ENCODE data around the gene HSPA1L. TPM values are rescaled to one million over a fixed set of nuclear protein-coding genes. Genes with fewer than 3 reads are reported as not detected.
A peak's percentile ranks its signal among the peaks of the same experiment; 100 is the strongest.

The HSPA1L gene
- total and polyA plus RNA-seq, 2 donors (not counting 3 experiments of a cell fraction or from before 2014, with no cell fraction given): 0.32 to 0.77 TPM

DNA sequence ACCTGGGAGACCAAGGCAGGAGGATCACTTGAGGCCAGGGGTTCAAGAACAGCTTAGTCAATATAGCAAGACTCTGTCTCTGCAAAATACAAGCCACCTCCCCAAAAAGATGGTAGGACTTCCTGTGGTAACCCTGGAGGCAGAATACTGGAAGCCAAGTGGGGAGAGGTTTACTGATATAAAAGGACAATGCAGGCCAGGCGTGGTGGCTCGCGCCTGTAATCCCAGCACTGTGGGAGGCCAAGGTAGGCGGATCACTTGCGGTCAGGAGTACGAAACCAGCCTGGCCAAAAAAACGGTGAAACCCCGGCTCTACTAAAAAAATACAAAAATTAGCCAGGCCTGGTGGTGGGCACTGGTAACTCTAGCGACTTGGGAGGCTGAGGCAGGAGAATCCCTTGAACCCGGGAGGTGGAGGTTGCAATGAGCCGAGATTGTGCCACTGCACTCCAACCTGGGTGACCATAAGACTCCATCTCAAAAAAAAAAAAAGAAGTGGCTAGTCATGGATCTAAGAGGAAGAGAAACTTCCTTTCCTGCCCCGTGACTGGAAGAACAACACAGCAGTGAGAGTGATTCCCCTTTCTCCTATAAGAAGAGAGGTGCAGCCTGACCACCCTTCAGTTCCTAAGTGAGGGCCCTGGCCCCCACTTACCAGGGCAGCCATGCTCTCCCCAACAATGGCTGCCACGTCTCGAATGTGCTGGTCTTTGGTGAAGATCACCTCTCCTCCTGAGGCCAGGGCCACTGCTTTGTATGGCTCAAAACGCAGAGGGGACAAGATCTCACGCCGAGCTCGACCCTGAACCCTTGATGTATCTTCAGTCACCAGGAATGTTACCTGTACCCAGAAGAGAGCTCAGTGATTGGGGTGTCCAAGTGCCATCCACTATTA is 46.5 kb downstream of the HSPA1L start:
- Histone ChIP-seq H3K4me3 (replicated peaks in 1 of 3; ENCODE audit: insufficient read depth in 1 of 3, low read depth in 1 of 3, low read length in 3 of 3) (no peak overlapping the region), H3K4me2 (ENCODE audit: insufficient read depth, low read length) (no peak overlapping the region), H2AFZ (ENCODE audit: low read depth, low read length) (peak overlapping the region; percentile 49), H4K20me1 (replicated peaks; ENCODE audit: control insufficient read depth, extremely low read depth, insufficient read depth, low read length) (no peaks in the 10 kb centered on the region), H3K9me3 (replicated peaks; ENCODE audit: control insufficient read depth, insufficient read depth, low read length) (no peaks in the 10 kb centered on the region), H3K36me3 (ENCODE audit: control insufficient read depth in 2 of 2, extremely low read depth in 1 of 2, insufficient read depth in 2 of 2, low read length in 2 of 2) (no peaks in the 10 kb centered on the region), H3K27me3 (ENCODE audit: control insufficient read depth in 2 of 2, insufficient read depth in 2 of 2, low read length in 2 of 2) (no peaks in the 10 kb centered on the region), H3K9me1 (replicated peaks; ENCODE audit: control insufficient read depth, extremely low read depth, insufficient read depth, low read length) (no peaks in the 10 kb centered on the region), H3K27ac (ENCODE audit: insufficient read depth, low read depth, low read length) (no peak overlapping the region), H3K4me1 (ENCODE audit: control insufficient read depth, extremely low read depth, insufficient read depth, low read length) (no peaks in the 10 kb centered on the region), H3K9ac (replicated peaks; ENCODE audit: extremely low read depth, insufficient read depth, low read length) (no peak overlapping the region), H3K79me2 (ENCODE audit: control insufficient read depth, insufficient read depth, low read length) (no peaks in the 10 kb centered on the region)
- DNase-seq (ENCODE audit: low read depth, low spot score) (no peak), FAIRE-seq (no peak)
- POLR2A ChIA-PET: interaction anchor here (1.2 kb wide), 1 partner anchor 47 kb away, joined by 3 read pairs; the partner anchor contains the start of genes HSPA1A and HSPA1L
- BruUV-seq (replicated peaks): no TSS peak
- intact Hi-C loops (cut with micrococcal nuclease) (loop anchor here (1.0 kb wide), 3 partner anchors 30 to 88 kb away; partner anchors contain the start of gene DDAH2), dilution Hi-C loops (cut with MboI; ENCODE audit: extremely low pct_ligation_motif_present, low sequenced_read_pairs) (no loop called here)
- CTCF ChIA-PET: interaction anchor here (1.3 to 4.5 kb wide), 12 partner anchors 9 to 84 kb away, joined by 3 to 55 read pairs (median 10); partner anchors contain the start of genes CLIC1, DDAH2, LY6G6D and MSH5
- TF ChIP-seq POLR2AphosphoS5 (IDR thresholded peaks at IDR 0.05; ENCODE audit: insufficient read depth, low read depth, low read length): no peak
- no peak for TF ChIP-seq GATA2 (IDR thresholded peaks at IDR 0.05; ENCODE audit: insufficient read depth, insufficient read length, low read depth, low read length)
- TF ChIP-seq, protein P1, sequence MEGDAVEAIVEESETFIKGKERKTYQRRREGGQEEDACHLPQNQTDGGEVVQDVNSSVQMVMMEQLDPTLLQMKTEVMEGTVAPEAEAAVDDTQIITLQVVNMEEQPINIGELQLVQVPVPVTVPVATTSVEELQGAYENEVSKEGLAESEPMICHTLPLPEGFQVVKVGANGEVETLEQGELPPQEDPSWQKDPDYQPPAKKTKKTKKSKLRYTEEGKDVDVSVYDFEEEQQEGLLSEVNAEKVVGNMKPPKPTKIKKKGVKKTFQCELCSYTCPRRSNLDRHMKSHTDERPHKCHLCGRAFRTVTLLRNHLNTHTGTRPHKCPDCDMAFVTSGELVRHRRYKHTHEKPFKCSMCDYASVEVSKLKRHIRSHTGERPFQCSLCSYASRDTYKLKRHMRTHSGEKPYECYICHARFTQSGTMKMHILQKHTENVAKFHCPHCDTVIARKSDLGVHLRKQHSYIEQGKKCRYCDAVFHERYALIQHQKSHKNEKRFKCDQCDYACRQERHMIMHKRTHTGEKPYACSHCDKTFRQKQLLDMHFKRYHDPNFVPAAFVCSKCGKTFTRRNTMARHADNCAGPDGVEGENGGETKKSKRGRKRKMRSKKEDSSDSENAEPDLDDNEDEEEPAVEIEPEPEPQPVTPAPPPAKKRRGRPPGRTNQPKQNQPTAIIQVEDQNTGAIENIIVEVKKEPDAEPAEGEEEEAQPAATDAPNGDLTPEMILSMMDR (IDR thresholded peaks at IDR 0.05; ENCODE audit: extremely low read depth in 1 of 2, insufficient read depth in 1 of 2, low read depth in 1 of 2, low read length in 2 of 2): no peak
- no peak for TF ChIP-seq EZH2 (IDR thresholded peaks at IDR 0.05; ENCODE audit: borderline replicate concordance, low read depth, low read length, severe bottlenecking)
- no peak for TF ChIP-seq MYC (IDR thresholded peaks at IDR 0.05; ENCODE audit: low read depth, low read length)
- TF ChIP-seq POLR2A (IDR thresholded peaks at IDR 0.05; ENCODE audit: low read depth, low read length): no peak
- TF ChIP-seq FOS (IDR thresholded peaks at IDR 0.05; ENCODE audit: borderline replicate concordance, insufficient read depth, low read length): no peak
- TF ChIP-seq, protein P2, sequence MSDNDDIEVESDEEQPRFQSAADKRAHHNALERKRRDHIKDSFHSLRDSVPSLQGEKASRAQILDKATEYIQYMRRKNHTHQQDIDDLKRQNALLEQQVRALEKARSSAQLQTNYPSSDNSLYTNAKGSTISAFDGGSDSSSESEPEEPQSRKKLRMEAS (IDR thresholded peaks at IDR 0.05; ENCODE audit: insufficient read depth, insufficient read length): no peak
- TF ChIP-seq JUN (IDR thresholded peaks at IDR 0.05; ENCODE audit: borderline replicate concordance, insufficient read depth, insufficient read length, low read depth): no peak
